Activated gamma-delta T cell (primary cell): ENCODE results near the gene HYAL2.

Source experiments
- DNase-seq: peaks from one replicate; lab custom pipeline; 2025; lab: John Stamatoyannopoulos, UW

HYAL2 gene

GRCh38 chr3:50271314-50271936 is 51.1 kb downstream of the HYAL2 start:
- DNase-seq, result no peak

GRCh38 chr3:50270422-50271224 is 51.9 kb downstream of the HYAL2 start:
- DNase-seq, result no peak

- no peak for DNase-seq
Observed at GRCh38 chr3:50269977-50270413, 52.5 kb downstream of the HYAL2 start.

GRCh38 chr3:50269460-50269859 is 53.1 kb downstream of the HYAL2 start:
- DNase-seq, result no peak

- DNase-seq, result no peak
Observed at GRCh38 chr3:50268703-50269451, 53.7 kb downstream of the HYAL2 start, which contains the start of gene SEMA3B. Gene SEMA3B (plus strand): TSS chr3:50269147. CDS start chr3:50269241, 94 bp downstream.

- no peak for DNase-seq
Observed at GRCh38 chr3:50268276-50268675, 54.3 kb downstream of the HYAL2 start.
